Measurements from ENCODE around the gene INPP5F. TPM values are rescaled to one million over a fixed set of nuclear protein-coding genes. Genes with fewer than 3 reads are reported as not detected.
A peak's percentile ranks its signal among the peaks of the same experiment; 100 is the strongest.

Gene INPP5F
- total and polyA plus RNA-seq, 9 of the 15 experiments (the other 6 are each of a cell fraction or from before 2014, with no cell fraction given) = 1.6 to 7.3 (median 6.0) TPM

- TF ChIP-seq THAP12 (CRISPR knock-in tag; IDR thresholded peaks at IDR 0.05) (no peak), XRCC5 (IDR thresholded peaks at IDR 0.05; ENCODE audit: low read depth, low read length) (no peak), PML (IDR thresholded peaks at IDR 0.05; ENCODE audit: low read length) (no peak), EGR1 (conservative IDR thresholded peaks at IDR 0.05) (0 out of 2 replicates have a peak, but pooled peaks have one; percentile 2), PKNOX1 (IDR thresholded peaks at IDR 0.05) (peak; percentile 14; the same call in 1 of the 2 replicates), ZFX (CRISPR knock-in tag; IDR thresholded peaks at IDR 0.05) (0 out of 2 replicates have a peak, but pooled peaks have one; percentile 39), ZNF398 (CRISPR knock-in tag; IDR thresholded peaks at IDR 0.05) (no peak), NRF1 (conservative IDR thresholded peaks at IDR 0.05 in 1 of 2, IDR thresholded peaks at IDR 0.05 in 1 of 2) (peak; percentile 24 to 32; a peak in 2 of 4 replicates), RCOR1 (IDR thresholded peaks at IDR 0.05; ENCODE audit: borderline replicate concordance in 1 of 2, low read depth in 2 of 2, low read length in 2 of 2) (0 out of 4 replicates have a peak, but pooled peaks of 1 of the 2 experiments have one; percentile 12), SP1 (CRISPR knock-in tag; IDR thresholded peaks at IDR 0.05) (peak; percentile 62), E2F6 (IDR thresholded peaks at IDR 0.05; ENCODE audit: borderline replicate concordance in 1 of 2, extremely low read depth in 1 of 2, insufficient read depth in 1 of 2, insufficient read length in 1 of 2, low read depth in 1 of 2, low read length in 1 of 2, poor library complexity in 1 of 2, severe bottlenecking in 1 of 2) (peak in 1 of 2 experiments; percentile 65), KLF13 (tag; IDR thresholded peaks at IDR 0.05; ENCODE audit: borderline replicate concordance, low read depth) (no peak), ZBTB17 (CRISPR knock-in tag; IDR thresholded peaks at IDR 0.05) (no peak), ZBTB9 (CRISPR knock-in tag; IDR thresholded peaks at IDR 0.05) (0 out of 2 replicates have a peak, but pooled peaks have one; percentile 16), NELFE (IDR thresholded peaks at IDR 0.05; ENCODE audit: insufficient read depth, insufficient read length) (no peak), GATAD2B (IDR thresholded peaks at IDR 0.05; ENCODE audit: borderline replicate concordance) (0 out of 2 replicates have a peak, but pooled peaks have one; percentile 50), ZNF197 (CRISPR knock-in tag; IDR thresholded peaks at IDR 0.05; ENCODE audit: low read depth) (no peak)
These were observed at the start of gene INPP5F (continued) for GRCh38 chr10:119725828-119726675.

All from K562 (cell line).